GM19467 (cell line): ENCODE measurements around the gene HSD17B10.
A peak's percentile ranks its signal among the peaks of the same experiment; 100 is the strongest.
"Not testable (repeated sequence)": the region's sequence is repeated elsewhere in the genome, so short reads cannot be mapped to it uniquely, and the experiment has no call there.

Source experiments
- ATAC-seq: cut with Tn5 transposase; IDR thresholded peaks from one replicate; pipeline ENCODE4 v1.9.1; 2021; ENCODE audit warnings: mild to moderate bottlenecking, moderate library complexity; ENCODE audit not compliant: unreplicated experiment

The HSD17B10 gene

GRCh38 chrX:53438174-53438831, 4.1 kb upstream of the HSD17B10 start:
- no peak for ATAC-seq

GRCh38 chrX:53437206-53437605, 3.0 kb upstream of the HSD17B10 start:
- ATAC-seq, result no peak

DNA sequence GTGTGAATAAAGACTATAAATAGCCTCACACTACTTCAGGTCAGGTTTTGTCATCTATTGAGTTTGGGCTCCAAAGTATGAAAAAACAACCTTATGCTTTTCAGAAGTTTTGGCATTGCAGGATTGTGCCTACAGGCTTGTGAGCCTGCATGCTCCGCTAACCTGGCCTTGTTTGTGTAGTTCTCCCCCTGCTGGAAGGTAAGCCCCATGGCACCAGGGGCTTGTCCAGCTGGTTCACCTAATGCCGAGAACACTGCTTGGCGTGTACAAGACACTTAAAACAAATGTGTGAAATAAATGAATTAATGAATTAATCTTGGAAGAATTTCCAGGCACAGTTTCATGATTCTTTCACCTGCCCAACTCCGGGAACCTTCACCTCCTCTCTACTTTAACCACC, 1.8 kb upstream of the HSD17B10 start:
- peak; percentile 79 for ATAC-seq

GRCh38 chrX:53430231-53430630, 3.9 kb downstream of the HSD17B10 start:
- no peak for ATAC-seq

DNA sequence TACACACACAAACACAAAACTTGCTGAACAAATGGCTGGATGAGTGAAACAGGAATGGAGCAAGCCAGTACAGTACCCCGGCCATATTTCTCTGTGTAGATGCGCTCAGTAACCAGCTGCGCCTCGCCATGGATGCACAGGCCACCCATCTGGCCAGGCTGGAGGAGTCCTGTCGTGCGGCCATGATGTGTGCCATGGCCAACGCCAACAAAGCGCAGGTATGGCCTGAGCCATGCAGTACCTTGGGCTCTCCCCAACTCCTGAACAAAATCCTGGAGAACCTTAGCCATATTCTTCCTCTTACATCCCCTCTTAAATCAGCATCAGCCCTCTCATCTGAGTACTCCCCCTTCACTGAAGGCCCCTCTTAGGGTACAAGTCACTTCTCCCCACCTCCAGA, 4.4 kb downstream of the HSD17B10 start:
- ATAC-seq, result no peak

DNA sequence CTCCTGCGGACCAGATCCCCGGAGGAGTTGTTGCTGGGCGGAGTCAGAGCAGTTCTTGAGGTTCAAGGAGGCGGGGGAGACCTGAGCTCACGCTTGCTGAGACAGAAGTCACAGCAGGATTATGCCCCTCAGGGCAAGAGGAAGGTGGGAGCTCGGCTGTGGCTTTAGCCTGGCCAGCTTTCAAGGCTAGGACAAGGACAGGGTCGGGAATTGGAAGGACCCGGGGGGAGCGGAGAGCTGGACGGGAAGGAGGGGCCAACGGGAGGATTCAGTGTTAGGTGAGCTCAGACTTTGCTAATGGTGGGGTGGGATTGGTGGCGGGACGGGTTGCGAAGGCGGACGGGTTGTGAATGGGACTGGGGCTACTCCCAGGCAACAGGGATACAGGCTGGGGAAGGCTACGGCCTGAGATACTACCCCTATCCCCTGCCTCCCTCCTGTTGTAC, 11.3 kb downstream of the HSD17B10 start, which contains the start of gene RIBC1:
RIBC1 (plus strand) TSS at position 13 of the 446 bp plus-strand sequence. CDS start 3,404 bp downstream, outside the sequence.
- ATAC-seq, result no peak

DNA sequence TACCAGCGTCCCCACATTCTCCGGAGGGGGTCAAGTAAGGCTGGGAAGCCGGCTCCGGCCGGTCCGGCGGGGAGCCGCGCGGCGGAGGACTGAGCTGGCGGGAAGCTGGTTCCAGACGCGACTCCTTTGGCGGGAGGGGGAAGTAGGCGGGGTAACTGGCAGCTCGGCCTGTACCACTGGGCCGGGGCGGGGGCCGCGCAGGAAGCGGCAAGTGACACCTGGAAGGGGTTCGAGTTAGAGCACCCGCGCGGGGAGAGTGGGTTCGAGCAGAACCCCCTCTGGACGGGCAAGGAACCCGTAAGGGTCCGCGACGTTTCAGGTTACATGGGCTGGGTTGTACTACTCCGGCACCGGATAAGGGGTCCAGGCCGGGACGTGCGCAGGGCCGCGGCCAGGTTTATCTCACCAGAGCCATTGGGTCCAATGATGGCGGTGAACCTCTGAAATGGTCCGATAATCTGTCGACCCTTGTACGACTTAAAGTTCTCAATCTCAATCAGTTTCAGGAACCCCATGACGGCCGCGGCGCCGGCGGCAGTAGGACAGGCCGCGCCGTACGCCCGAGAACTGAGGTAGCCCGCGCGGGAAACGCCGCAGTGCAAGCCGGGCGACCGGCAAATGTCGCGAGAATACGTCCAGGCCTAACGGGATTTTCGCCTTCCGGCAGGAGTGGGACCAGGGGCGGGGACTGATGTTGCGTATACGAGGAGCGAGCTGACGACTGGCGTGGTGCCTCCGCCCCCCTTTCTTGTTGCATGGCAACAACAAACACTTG, 11.9 kb downstream of the HSD17B10 start, which contains the start of gene SMC1A:
SMC1A (minus strand) TSS at position 569 of the 775 bp plus-strand sequence; CDS start at position 515, 54 bp downstream.
- ATAC-seq, result peak; percentile 91

DNA sequence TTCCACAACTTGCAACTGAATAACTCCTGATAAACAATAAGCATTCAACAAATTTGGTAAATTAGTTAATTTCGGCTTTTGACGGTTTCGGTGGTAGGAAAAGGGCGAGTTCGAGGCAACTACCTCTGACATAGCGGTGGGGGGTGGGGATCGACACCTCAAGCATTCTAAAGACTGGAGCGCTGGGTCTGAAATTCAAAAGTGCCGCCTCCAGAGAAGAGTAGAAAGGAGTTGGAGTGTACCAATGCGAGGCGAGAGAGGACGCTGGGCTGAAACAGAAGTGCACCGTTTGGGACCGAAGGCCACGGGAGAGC, 12.4 kb downstream of the HSD17B10 start:
- peak; percentile 14 for ATAC-seq

- ATAC-seq, result no peak
Measured at GRCh38 chrX:53421125-53421524, 13.0 kb downstream of the HSD17B10 start.

GRCh38 chrX:53420351-53420750, 13.8 kb downstream of the HSD17B10 start:
- not testable (repeated sequence) for ATAC-seq

DNA sequence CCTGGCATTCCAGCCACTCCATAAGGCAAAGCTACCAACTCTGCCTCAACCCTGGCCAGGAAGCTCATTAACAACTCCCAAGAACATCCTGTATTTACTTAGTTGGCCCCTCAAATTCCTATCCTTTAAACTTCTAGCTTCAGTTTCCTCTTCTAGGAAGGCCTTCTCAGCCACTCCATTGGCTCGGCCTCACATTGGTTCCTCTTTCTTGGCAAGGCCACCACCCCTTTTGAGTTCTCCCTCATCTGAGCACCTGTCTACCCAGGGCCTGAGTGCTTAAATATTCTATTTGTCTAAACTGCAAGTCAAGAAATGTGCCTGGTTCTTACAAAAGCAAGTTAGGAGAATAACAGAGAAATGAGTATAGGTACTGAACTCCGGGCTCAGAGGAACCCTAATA, 21.7 kb downstream of the HSD17B10 start:
- no peak for ATAC-seq

GRCh38 chrX:53403535-53403934, 30.6 kb downstream of the HSD17B10 start:
- ATAC-seq, result no peak

GRCh38 chrX:53398216-53398615, 36.0 kb downstream of the HSD17B10 start:
- no peak for ATAC-seq

DNA sequence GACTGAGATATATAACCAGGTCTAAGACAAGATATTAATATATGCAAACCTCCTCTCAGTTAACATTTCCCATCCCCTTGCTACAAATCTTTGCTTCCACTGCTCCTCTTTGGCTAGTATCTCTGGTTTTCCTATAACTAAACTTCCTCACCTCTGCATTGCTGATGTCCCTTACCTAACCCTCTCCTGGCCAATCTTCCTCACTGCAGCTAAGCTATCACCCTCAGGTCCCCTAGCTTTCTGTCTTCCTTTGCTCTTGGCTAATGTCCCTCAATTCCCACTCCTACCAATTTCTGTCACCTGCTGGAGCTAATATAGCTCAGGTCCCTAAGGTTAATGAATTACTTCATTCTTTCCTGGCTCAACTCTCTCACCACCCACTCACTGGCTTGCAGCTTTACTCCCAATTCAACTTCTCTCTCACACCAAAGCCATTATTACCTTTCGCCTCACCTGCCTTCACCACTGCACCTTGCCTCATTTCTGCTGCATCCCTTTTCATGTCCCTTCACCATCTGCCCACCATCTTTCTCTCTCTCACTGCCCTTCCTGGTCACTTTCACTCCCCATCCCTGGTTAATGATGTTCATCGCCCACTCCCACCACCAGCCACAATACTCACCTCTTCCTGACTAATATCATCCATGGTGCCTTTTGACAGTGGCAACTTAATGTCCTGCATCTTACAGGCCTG, 38.4 kb downstream of the HSD17B10 start:
- ATAC-seq, result no peak

- no peak for ATAC-seq
Measured at GRCh38 chrX:53383376-53384076, 50.6 kb downstream of the HSD17B10 start.
